WTC11 (cell line): Measurements from ENCODE around the gene TBC1D14. TPM values are rescaled to one million over a fixed set of nuclear protein-coding genes. Genes with fewer than 3 reads are reported as not detected.

Source experiments
- ATAC-seq: fragments of 200-7000 bp; cut with Tn5 transposase; 2 replicates; pipeline ENCODE4 v1.10.0; 2021; ENCODE audit warnings: mild to moderate bottlenecking, moderate library complexity
- CTCF ChIA-PET: fragments of 300-600 bp; sonication (Branson Sonifier 250); formaldehyde crosslinking; loops from one replicate; lab custom pipeline; 2021; ENCODE audit warnings: antibody characterized with exemption; lab: Charles Lee
- POLR2A ChIA-PET: fragments of 350-600 bp; sonication (Branson Sonifier 250); formaldehyde crosslinking; loops from one replicate; lab custom pipeline; 2021; ENCODE audit warnings: antibody characterized with exemption; lab: Charles Lee
- DNase-seq: peaks from one replicate; pipeline ENCODE4 v3.0.0; 2021; ENCODE audit warnings: low spot score
- H3K27ac Mint-ChIP-seq: 2 replicates; pipeline ENCODE4 v1.8.0; 2021; ENCODE audit warnings: mixed read lengths
- H3K27me3 Mint-ChIP-seq: 2 replicates; pipeline ENCODE4 v1.8.0; 2021; ENCODE audit warnings: low read depth, mild to moderate bottlenecking, moderate library complexity, mixed read lengths
- H3K36me3 Mint-ChIP-seq: 2 replicates; pipeline ENCODE4 v1.8.0; 2021; ENCODE audit warnings: mixed read lengths
- H3K4me1 Mint-ChIP-seq: 2 replicates; pipeline ENCODE4 v1.8.0; 2022; ENCODE audit warnings: mixed read lengths
- H3K4me3 Mint-ChIP-seq: 2 replicates; pipeline ENCODE4 v1.8.0; 2021; ENCODE audit warnings: mild to moderate bottlenecking, moderate library complexity, mixed read lengths
- H3K9me3 Mint-ChIP-seq: 2 replicates; pipeline ENCODE4 v1.8.0; 2021; ENCODE audit warnings: mixed read lengths
- ELF4 ChIP-seq: sonication (generic); formaldehyde crosslinking; IDR thresholded peaks from 2 replicates; pipeline ENCODE4 v1.8.1; 2022; ENCODE audit warnings: low read depth, mild to moderate bottlenecking, moderate library complexity, missing genetic modification reagents
- FOXJ3 ChIP-seq: sonication (generic); formaldehyde crosslinking; IDR thresholded peaks from 2 replicates; pipeline ENCODE4 v1.9.0; 2021; ENCODE audit warnings: missing genetic modification reagents, mild to moderate bottlenecking, borderline replicate concordance
- MYBL2 ChIP-seq: sonication (generic); formaldehyde crosslinking; IDR thresholded peaks from 2 replicates; pipeline ENCODE4 v1.8.1; 2023; ENCODE audit warnings: mild to moderate bottlenecking, moderate library complexity, missing genetic modification reagents
- OVOL2 ChIP-seq: fragments of 250-450 bp; sonication (Bioruptor Pico); IDR thresholded peaks from 2 replicates; pipeline ENCODE4 v1.9.0; 2021; ENCODE audit warnings: mild to moderate bottlenecking, borderline replicate concordance
- ZNF416 ChIP-seq: fragments of 250-450 bp; sonication (Bioruptor Pico); IDR thresholded peaks from 2 replicates; pipeline ENCODE4 v1.9.0; 2021; ENCODE audit warnings: mild to moderate bottlenecking, inconsistent platforms
- total RNA-seq: library from RNA; stranded (reverse); gene quantifications from 3 replicates; pipeline ENCODE4 v1.2.3, GENCODE V29; 2021
- TF ChIP-seq, protein P1 (sequence below): sonication (generic); formaldehyde crosslinking; IDR thresholded peaks from 2 replicates; pipeline ENCODE4 v1.8.0; 2023; ENCODE audit warnings: missing genetic modification reagents, mild to moderate bottlenecking, borderline replicate concordance
- TF ChIP-seq, protein P2 (sequence below): sonication (generic); formaldehyde crosslinking; IDR thresholded peaks from 2 replicates; pipeline ENCODE4 v1.8.1; 2022; ENCODE audit warnings: mild to moderate bottlenecking, moderate library complexity, missing genetic modification reagents
- TF ChIP-seq, protein P3 (sequence below): fragments of 250-450 bp; sonication (Bioruptor Pico); IDR thresholded peaks from 2 replicates; pipeline ENCODE4 v1.8.0; 2021; ENCODE audit warnings: mild to moderate bottlenecking
- TF ChIP-seq, protein P4 (sequence below): sonication (generic); formaldehyde crosslinking; IDR thresholded peaks from 2 replicates; pipeline ENCODE4 v1.8.1; 2023; ENCODE audit warnings: mild to moderate bottlenecking, missing genetic modification reagents, moderate library complexity

TBC1D14 gene
- total RNA-seq, 1 experiment from 2014 or later, result 45.1 TPM

DNA sequence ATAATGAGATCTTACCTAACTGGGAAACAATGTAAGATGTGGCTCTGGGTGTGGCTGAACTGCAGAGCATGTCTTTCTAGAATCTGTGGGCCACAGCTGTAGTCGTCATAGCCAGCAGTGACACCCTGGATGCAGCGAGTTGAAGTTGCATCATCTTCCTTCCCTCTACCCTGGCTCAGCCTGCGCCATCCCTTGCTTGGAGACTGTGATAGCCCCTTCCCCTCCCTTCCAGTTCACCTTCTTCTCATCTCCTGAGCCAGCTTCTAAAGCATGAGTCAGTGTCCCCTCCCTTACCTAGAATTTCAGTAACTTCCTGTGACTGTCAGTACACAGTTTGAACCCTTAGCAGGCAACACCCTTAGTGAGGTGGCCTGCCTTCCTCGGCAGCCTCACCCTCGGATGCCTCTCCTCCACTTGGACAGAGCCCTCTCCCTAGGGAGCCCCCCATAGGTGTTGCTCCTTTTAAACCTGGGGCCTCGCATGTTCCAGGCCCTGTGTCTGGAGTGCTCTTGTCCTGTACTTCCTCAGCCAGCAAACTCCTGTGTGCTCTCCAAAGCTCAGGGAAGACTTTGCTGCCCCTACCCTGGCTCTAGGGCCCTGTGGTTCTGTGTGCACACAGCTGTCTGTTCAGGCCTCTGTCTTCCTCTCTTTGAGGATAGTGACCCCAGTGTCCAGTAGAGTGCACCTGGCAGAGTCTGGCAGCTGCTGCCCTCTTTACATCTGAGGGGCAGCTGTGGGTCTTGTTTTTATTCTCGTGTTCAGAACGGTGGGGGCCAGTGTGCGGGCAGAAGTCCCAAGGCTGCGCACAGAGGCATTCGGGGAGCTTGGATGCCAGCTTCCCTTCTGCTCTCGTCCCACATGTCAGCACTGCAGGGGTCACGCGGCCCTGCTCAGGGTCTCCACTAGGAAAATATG, 89.8 kb downstream of the TBC1D14 start:
- no peaks in the 10 kb centered on the region for H3K27me3 Mint-ChIP-seq
- ATAC-seq, result no peak
- no peaks in the 10 kb centered on the region for H3K4me1 Mint-ChIP-seq
- no peak overlapping the region for H3K4me3 Mint-ChIP-seq
- ChIA-PET POLR2A (no interaction called here), CTCF (interaction anchor here (2.0 kb wide), 1 partner anchor 26 kb away, joined by 9 read pairs; no protein-coding TSS in a partner anchor)
- DNase-seq, result no peak
- no peaks in the 10 kb centered on the region for H3K9me3 Mint-ChIP-seq
- TF ChIP-seq, protein P1, sequence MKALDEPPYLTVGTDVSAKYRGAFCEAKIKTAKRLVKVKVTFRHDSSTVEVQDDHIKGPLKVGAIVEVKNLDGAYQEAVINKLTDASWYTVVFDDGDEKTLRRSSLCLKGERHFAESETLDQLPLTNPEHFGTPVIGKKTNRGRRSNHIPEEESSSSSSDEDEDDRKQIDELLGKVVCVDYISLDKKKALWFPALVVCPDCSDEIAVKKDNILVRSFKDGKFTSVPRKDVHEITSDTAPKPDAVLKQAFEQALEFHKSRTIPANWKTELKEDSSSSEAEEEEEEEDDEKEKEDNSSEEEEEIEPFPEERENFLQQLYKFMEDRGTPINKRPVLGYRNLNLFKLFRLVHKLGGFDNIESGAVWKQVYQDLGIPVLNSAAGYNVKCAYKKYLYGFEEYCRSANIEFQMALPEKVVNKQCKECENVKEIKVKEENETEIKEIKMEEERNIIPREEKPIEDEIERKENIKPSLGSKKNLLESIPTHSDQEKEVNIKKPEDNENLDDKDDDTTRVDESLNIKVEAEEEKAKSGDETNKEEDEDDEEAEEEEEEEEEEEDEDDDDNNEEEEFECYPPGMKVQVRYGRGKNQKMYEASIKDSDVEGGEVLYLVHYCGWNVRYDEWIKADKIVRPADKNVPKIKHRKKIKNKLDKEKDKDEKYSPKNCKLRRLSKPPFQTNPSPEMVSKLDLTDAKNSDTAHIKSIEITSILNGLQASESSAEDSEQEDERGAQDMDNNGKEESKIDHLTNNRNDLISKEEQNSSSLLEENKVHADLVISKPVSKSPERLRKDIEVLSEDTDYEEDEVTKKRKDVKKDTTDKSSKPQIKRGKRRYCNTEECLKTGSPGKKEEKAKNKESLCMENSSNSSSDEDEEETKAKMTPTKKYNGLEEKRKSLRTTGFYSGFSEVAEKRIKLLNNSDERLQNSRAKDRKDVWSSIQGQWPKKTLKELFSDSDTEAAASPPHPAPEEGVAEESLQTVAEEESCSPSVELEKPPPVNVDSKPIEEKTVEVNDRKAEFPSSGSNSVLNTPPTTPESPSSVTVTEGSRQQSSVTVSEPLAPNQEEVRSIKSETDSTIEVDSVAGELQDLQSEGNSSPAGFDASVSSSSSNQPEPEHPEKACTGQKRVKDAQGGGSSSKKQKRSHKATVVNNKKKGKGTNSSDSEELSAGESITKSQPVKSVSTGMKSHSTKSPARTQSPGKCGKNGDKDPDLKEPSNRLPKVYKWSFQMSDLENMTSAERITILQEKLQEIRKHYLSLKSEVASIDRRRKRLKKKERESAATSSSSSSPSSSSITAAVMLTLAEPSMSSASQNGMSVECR (CRISPR knock-in tag), result no peak
- TF ChIP-seq, protein P2, sequence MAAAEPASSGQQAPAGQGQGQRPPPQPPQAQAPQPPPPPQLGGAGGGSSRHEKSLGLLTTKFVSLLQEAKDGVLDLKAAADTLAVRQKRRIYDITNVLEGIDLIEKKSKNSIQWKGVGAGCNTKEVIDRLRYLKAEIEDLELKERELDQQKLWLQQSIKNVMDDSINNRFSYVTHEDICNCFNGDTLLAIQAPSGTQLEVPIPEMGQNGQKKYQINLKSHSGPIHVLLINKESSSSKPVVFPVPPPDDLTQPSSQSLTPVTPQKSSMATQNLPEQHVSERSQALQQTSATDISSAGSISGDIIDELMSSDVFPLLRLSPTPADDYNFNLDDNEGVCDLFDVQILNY (CRISPR knock-in tag), result no peak
- no peak for TF ChIP-seq FOXJ3 (CRISPR knock-in tag)
- TF ChIP-seq MYBL2, result no peak
- no peak for TF ChIP-seq ELF4 (CRISPR knock-in tag)
- TF ChIP-seq, protein P3, sequence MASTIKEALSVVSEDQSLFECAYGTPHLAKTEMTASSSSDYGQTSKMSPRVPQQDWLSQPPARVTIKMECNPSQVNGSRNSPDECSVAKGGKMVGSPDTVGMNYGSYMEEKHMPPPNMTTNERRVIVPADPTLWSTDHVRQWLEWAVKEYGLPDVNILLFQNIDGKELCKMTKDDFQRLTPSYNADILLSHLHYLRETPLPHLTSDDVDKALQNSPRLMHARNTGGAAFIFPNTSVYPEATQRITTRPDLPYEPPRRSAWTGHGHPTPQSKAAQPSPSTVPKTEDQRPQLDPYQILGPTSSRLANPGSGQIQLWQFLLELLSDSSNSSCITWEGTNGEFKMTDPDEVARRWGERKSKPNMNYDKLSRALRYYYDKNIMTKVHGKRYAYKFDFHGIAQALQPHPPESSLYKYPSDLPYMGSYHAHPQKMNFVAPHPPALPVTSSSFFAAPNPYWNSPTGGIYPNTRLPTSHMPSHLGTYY (CRISPR knock-in tag), result no peak
- H3K27ac Mint-ChIP-seq, result no peak overlapping the region; the same call in 1 of the 2 replicates
- H3K36me3 Mint-ChIP-seq, result peaks cover 65% of the 10 kb centered on the region

DNA sequence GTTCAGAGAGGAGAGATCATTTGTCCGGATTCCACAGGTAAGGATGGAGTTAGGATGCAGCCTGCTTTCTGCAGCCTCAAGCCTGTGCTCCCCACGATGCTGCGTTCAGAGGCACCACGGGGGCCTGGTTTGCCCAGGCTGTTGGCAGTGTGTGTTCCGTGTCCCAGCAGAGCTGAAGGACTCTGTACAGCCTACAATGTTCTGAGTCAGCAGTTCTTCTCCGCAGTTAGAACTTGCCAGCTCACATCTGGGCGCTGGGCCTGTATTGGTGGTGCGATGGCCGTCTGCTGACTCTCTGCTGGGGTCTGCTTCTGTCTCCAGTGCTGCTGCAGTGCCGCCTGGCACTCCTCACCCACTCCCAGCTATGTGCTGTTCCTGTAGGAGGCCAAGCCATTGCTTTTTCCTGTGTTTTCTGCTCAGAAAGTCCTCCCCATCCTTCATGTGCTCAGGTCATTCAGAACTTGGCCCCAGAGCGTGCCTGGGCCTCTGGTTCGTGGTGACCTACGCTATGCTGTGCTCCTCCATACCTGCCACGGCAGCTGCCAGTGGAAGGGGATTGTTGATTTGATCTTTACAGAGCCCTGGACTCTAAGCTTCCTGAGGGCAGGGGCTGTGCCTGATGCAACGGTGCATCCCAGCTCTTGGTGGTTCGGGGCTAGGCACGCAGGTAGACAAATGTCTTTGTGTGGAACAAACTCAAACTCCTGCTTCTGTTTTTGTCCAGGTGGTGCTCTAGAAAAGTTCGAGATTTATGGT, 91.0 kb downstream of the TBC1D14 start:
- ATAC-seq, result no peak
- POLR2A ChIA-PET, result no interaction called here
- peaks cover 62% of the 10 kb centered on the region for H3K36me3 Mint-ChIP-seq

More for the DNA sequence above, 91.0 kb downstream of the TBC1D14 start:
- Mint-ChIP-seq H3K27me3 (no peaks in the 10 kb centered on the region), H3K9me3 (no peaks in the 10 kb centered on the region), H3K27ac (no peak overlapping the region), H3K4me1 (no peaks in the 10 kb centered on the region), H3K4me3 (no peak overlapping the region)
- no peak for DNase-seq
- CTCF ChIA-PET, result no interaction called here
- TF ChIP-seq, protein P4, sequence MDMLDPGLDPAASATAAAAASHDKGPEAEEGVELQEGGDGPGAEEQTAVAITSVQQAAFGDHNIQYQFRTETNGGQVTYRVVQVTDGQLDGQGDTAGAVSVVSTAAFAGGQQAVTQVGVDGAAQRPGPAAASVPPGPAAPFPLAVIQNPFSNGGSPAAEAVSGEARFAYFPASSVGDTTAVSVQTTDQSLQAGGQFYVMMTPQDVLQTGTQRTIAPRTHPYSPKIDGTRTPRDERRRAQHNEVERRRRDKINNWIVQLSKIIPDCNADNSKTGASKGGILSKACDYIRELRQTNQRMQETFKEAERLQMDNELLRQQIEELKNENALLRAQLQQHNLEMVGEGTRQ (CRISPR knock-in tag), result no peak
- TF ChIP-seq ZNF416 (no peak), OVOL2 (no peak)
- TF ChIP-seq, protein P2 (CRISPR knock-in tag), result no peak
- TF ChIP-seq, protein P1 (CRISPR knock-in tag), result no peak
